HG03060 (cell line): ENCODE measurements around the gene MYO1B.

Experiments
- ATAC-seq: cut with Tn5 transposase; IDR thresholded peaks from one replicate; pipeline ENCODE4 v1.9.1; 2021; ENCODE audit warnings: low read depth, moderate number of reproducible peaks; ENCODE audit not compliant: unreplicated experiment

The MYO1B gene

DNA sequence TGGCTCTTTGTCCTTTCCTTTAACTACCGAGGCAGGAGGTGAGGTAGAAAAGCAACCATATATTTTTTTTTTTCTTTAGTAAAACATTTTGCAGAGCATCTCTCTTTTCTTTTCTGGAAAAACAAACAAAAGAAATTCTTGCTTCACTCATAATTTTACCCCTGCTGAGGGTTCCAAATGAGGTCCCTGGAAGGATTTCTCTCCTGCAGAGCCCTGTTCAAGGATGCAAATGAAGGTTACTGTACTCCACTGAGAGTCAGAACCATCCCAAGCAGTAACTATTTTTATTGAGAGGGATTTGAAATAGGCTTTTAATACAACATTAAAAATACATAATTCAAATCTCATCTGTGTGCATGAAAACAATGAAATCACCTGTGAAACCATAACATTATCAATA is 19.5 kb upstream of the MYO1B start:
- ATAC-seq, result no peak

DNA sequence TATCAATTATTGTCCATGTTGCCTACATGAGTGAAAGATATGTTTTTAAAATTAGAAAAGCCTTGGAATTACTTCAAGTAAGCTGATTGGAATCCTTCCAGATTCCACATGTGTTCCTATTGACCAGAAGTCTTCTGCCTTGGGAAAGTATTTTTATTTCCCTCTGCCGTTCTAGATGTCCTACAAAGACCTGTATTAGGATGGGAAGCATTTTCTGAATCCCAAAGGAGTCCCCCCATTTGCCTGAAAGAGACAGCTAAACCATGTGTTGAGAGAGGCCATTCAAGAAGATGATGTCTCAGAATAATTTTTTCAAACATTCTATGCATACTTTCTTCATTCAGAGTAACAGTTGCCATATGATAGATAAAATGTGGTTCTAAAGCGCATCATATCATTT is 19.0 kb upstream of the MYO1B start:
- ATAC-seq, result no peak

DNA sequence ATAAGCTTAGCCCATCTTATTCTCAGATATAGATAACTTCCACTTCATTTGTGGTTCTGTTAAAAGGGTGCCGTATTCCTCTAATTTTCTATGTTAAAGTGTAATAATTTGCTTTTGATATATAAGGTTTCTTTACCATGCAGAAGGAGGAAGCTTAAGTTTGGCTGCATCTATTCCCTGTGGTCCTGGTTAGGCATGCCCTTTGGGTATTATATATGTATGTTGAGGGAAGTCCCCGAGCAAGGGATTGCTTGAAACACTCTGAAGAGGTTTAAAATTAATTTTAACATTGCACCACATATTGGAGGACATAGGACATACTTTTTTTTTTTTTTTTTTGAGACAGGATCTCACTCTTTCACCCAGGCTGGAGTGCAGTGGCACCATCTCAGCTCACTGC is 16.9 kb upstream of the MYO1B start:
- no peak for ATAC-seq

DNA sequence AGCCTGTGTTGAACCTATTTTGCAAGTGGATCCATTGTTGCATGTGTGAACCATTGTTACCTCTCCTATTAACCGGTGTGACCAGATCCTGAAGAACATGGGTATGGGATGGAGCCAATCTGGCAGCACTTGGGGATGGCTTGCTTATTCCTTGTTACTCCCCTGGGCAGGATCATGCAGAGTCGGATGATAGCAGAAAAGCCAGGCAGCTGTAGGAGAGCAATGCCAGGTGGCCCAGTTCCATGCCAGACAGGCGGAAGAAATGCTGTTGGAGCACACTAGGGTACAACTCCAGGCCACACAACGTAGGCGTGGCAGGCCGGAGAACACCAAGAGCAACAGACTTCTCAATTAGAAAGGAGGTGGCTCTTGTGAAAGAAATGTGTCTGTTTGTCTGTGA is 16.3 kb upstream of the MYO1B start:
- no peak for ATAC-seq

DNA sequence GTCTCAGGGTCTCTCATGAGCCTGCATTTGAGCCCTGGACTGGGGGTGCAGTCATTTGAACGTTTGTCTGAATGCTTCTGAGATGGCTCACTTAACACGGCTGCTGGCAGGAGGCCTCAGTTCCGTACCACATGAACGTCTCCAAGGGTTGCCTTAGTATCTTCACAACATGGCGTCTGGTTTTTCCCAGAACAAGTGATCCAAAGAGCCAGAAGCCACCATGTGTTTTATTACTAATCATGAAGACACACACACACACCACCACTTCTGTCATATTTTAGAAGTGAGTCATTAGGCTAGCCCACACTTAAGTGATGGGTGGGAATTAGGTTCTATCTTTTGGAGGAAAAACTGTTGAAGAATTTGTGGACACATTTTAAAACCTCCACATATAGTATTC is 15.0 kb upstream of the MYO1B start:
- no peak for ATAC-seq

DNA sequence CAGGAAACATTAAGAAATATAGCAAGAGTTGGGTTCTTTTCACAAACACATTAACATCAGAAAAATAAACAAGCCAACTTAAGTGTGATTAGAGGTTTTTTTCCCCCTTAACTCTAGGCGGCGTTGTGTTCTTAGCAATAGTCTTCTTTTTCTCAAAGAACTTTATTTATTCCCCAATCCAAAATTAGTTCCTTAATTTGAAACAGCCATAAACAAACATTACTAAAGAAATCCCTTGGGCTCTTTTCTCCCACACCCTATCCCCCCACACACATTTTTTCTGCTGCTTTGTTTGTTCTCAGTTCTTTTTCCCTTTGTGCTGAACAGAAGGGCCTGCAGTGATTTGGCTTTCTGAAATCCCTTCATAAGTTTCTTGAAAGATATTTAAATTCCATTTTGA is 13.2 kb upstream of the MYO1B start:
- no peak for ATAC-seq

DNA sequence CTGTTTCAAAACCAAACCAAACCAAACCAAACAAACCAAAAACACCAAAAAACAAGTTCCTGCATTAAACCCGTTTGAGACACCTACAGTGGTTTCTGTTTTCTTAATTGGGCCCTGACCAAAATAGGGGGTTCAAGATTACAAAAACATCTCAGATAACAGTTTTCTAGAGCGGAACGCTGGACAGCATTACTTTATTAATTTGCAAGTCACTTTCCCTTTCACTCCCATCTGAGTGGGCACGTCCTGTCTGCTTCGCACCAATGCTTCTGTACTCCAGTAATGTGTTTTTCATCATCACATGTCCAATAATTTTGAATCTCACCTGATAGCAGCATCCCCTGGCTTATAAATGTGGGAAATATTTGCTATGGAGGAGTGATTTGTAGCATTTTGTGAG is 11.7 kb upstream of the MYO1B start:
- ATAC-seq, result no peak

DNA sequence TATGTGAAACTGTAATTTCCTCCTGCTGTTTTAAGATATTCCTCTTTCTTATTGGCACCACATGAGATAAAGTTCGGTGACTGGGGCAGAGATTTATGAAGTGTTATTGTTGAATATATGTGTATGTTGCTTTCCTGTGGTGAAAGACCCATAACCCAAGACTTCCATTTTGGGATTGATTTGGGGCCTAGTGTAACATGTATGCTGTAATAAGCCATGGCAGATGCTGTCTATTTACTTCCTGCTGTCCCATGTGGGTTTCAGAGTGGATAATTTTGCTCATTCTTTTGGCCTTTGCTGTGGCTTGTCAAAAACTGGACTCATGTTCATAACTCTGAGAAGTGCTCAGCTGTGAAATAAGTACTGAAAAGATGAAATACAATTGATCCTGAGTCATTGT is 10.8 kb upstream of the MYO1B start:
- no peak for ATAC-seq

DNA sequence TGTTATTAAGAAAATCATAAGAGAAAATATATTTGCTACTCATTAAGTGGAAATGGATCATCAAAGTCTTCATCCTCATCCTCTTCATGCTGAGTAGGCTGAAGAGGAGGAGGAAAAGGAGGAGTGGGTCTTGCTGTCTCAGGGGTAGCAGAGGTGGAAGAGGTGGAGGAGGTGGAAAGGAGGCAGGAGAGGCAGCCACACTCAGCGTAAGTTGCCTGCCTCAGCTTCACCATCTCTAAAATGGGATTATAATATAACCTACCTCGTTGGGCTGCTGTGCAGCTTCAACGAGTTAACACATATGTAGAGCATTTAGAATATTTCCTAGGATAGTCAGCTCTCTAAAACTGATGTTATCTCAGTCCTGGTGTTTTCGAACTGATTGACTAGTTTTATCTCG is 4.3 kb upstream of the MYO1B start:
- ATAC-seq, result no peak

DNA sequence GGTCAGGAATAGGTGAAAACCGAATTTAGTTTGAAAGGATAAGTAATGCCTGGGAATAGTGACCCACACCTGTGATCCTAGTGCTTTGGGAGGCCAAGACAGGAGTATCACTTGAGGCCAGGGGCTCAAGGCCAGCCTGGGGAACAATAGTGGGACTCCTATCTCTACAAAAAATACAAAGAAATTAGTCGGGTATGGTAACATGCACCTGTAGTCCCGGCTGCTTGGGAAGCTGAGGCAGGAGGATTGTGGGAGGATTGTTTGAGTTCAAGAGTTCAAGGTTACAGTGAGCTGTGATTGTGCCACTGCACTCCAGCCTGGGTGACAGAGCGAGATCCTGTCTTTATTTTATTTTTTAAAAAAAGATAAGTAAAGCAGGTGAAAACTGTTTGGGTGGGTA is 3.8 kb upstream of the MYO1B start:
- no peak for ATAC-seq

DNA sequence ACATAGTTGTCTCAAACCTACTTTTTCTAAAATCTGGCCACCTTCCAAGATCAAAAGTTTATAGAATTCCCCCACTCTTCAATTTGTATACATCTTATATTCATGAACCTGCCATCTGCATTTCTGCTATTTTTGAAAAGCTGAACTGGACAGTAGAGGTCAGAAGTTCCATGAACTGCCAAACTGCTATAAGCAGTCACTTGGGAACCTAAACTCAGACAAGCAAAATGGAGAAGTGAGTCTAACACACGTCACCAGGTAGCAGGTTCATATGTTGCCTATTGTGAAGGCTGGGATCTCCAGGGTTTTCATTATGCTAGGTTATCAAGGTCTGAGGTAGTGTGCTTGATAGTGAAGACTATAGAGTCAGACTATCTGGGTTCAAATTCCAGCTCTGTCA is 2.0 kb upstream of the MYO1B start:
- ATAC-seq, result no peak

DNA sequence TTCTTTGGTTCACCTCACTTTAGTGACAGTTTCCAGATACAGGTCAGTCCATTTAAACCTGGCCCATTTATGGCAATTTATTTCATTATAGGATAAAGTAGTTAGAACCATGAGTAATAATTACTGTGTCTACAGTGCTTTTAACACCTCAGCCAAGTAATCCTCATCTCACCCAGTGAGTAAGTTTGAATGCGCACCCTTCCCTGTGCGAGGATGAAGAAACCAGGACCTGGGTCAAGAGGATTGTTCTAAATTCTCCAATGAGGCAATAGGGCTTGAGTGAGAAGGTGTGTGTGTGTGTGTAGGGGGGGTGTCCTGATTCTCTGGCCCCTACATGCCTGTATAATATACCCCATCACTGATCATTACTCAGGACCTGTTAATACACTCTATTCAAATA is 854 bp upstream of the MYO1B start:
- ATAC-seq, result no peak

DNA sequence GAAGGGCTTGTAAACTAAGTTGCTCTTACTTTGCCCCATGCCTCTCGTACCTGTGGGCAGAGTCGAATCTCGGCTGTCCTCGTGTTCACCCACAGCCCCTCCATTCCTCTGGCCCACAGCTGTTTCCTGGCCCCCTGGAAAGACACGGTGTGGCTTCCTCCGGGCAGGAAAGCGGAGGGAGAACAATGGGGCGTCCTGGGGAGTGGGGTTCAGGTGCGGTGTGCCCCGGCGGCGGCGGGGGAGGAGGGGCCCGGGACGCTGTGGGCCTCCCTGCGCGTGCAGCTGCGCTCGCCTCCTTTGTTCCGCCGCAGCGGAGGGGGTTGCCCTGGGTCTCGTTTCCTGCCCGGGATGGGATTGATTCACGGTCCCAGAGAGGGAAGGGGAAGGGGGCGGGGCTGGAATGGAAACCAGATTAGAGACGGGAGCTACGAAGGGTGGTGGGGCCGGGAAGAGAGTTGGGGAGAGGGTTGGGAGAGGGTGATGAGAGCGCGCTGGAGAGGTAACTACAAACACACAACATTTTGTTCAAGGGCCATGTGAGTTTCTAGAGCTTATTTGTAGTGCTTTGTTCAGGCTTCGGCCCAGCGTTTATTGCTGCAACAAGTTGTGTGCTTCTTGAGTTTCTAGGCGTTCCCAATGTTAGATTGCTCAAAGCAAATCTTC is 796 bp downstream of the MYO1B start:
- no peak for ATAC-seq

DNA sequence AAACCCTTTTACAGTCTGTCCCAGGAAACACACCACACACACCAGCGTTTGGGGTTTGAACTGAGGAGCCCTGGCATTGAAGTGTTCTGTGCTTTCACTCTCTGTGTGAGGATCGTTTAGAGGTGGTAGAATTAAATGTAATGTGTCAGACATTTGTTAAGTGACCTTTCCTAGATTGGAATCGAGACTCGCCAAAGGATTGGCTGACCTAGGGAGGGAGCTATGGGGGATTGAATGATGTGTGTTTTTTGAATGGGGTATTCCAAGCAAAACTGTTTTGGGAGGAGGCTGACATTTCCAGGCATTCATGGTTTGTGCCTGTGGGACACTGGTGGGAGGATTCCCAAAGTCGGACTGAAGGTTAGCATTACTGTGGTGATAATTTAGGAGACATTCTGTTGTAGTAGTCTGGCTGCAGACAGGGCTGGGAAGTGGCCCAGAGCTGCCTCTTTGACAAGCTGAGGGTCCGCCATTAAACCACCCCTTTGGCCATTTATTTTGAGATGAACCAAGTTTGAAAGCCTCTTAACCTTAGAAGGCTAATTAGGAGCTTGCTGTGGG is 1.7 kb downstream of the MYO1B start:
- no peak for ATAC-seq

DNA sequence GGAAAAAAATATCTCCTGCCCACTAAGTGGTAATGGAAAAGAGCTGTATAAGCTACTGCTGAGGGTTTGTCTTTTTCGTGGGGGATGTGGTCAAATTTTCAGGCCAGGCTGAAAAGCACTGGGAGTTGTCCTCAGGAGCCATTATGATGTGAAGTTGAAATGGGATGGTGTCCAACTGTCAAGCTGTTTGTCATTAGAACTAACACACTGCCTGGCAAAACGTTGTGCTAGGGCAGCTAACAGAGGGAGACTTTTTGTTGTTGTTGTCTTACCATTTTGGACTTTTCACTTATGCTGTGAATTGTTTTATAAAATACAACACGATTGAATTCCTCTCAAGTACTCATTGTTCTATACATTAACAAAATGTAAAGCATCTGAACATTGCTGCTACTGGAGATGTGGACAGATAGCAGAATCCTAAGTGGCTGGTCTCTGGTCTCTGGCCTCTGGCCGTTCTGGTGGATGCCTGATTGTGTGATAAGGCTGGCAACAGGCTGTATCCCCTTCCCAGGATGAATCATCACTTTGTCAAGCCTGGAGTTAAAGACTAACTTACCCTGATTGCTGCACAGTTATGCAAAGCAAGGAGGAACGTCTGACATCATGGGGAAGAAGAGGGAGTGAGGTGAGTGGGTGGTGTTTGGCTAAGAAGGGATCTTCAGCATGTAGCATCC is 2.3 kb downstream of the MYO1B start:
- ATAC-seq, result no peak

DNA sequence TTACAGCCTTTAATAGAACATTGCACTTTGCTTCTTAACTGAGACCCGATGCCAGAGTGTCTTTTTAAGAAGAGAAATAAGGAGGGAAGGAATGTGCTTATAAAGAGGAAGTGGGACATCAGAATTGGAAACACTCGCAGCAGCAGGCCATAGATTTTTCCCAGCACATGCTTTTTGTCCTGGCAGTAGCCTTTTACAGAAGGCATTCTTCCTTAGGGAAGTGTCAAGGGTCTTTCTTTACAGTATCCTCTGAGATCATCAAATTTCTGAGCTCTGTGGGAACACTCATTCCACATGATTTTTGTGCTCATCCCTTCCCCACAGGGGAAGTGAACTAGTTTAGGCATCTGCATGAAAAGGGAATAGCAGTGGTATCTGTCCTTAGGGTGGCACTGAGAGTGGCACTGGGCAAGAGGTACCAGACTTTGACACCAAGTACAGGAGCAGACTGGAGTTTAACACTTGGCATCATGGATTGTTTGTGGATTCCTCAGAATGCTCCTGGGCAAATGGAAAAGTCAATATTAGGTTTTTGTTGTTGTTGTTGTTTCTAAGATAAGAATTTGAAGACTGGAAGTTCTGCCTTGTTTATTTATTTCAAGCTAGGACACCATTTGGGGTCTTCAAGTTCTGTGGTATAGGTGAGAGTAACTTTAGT is 4.1 kb downstream of the MYO1B start:
- no peak for ATAC-seq

DNA sequence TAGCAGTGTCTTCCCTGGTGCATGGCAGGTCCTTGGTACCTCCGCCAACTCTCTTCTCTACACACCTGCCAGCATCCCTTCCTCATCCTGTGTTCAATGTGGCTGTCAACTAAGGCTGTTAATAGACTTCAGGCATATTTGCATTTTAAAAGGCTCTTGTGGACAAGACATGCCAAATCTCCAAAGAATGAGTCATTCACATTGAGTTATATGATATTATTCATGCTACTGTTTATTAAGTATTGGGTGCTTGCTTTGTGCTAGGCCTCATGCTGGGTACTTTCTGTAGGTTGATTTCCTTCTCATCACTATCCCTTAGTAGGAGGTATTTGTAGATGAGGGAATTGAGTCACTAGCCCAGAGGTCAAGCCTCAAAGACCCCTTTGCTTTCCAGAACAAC is 5.2 kb downstream of the MYO1B start:
- no peak for ATAC-seq

DNA sequence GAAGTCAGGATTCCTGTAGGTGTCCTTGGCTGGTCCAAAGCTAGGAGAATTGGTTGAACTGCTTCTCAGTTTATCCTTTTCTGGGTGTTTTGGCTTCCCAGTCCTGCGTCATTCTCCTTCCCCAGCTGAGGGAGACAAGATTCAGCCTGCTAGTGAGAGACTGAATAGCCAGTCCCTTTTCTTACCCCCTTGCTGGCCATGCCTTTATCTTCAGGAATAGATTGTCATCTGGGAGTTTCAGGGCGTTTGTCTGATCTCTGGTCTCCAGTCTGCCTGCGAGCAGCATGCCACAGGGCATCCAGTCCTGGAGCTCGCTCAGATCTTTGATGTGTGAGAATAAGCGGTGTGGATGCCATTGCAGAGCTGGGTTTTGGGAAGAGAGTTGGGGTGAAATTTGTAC is 5.8 kb downstream of the MYO1B start:
- no peak for ATAC-seq

DNA sequence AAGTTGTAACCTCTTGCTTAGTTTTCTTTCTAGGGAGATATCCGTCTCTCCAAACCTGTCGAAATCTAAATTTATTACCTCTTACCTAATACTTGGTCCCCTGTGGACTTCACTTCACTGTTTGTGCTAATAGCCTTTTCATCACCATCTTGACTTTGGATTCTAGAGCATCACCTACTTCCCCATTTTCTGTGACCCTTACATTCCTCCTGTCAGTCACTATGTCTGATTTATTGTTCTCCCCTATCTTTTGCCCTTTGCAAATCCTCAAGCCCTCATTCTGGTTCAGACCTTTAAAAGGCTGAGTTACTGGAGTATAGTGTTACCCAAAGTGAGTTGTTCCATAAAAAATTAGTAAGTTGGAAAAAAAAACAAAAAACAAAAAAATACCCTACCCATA is 7.5 kb downstream of the MYO1B start:
- ATAC-seq, result no peak

DNA sequence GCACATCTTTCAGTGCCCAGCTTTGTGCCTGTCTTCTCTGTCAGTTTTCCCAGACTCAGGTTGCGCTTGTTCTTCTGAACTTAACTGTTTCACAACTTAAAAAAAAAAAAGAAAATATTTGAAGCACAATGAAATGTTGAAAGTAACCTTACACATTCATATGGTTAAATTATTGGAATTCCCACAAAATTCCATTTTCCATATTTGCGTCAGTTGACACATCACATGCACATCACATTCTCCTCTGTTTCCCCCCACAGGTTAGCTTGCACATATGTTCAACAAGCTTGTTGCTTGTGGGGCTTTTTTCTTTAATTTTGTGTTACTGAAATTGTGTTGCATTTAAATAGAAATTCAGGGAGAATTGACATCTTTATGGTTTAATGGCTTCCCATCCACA is 8.3 kb downstream of the MYO1B start:
- no peak for ATAC-seq

DNA sequence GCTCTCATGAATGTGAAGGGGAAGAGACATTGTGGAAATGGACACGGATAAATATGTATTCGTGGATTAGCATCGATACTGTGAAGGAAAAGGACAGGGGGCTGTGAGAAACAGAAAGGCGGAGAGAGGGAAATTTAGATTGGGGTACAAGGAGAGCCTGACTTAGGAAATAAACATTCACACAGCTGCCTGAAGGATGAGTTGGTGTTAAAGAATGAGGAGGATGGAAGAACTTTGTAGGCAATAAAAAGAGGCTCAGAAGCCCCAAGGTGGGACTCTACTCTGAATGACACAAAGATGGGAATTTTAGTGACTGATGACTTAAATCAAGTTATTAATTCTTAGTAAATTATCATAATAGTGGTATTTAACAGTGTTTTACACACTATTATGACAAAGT is 10.1 kb downstream of the MYO1B start:
- no peak for ATAC-seq

DNA sequence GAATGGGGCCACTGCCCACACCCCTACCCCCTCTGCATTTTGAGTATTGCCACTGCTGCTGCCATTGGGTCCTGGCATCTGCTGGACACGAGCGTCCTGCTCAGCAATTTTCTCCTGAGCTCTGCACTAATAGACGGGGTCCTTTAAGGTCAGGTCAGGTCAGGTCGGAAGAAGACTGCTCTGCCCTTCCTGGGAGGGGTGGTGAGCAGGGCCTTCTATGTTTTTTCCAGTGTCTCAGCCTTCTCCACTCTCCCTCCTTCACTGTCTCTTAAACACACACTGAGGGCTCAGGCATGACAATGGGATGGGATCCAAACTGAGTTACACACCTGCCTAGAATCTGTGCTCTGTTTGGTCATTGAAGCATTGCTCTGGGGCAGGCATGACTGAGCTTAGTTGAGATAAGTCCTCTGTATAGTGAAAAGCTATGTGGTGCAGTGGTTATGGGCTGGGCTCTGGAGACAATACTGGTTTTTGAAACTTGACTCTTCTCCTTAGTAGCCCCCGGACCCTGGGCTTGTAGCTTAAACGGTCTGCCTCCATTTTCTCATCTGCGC is 10.6 kb downstream of the MYO1B start:
- no peak for ATAC-seq
